ENCODE measurements around the gene MTG2.

The MTG2 gene

GRCh38 chr20:62200491-62201172 lies 17.8 kb downstream of the MTG2 start:
- Histone ChIP-seq H3K9ac (ENCODE audit: low read depth, low read length) (no peak overlapping the region), H3K4me3 (ENCODE audit: low read depth, low read length) (no peak overlapping the region), H3K9me3 (ENCODE audit: control insufficient read depth, insufficient read depth, low read length) (no peaks in the 10 kb centered on the region), H3K36me3 (ENCODE audit: control insufficient read depth, insufficient read depth, low read length) (peaks cover 43% of the 10 kb centered on the region), H3K27me3 (ENCODE audit: control insufficient read depth, insufficient read depth, low read length) (no peaks in the 10 kb centered on the region), H3K27ac (ENCODE audit: low read depth, low read length) (no peak overlapping the region), H3K4me1 (ENCODE audit: control insufficient read depth, insufficient read depth, low read length) (no peaks in the 10 kb centered on the region)

- H3K27me3 ChIP-seq (ENCODE audit: control insufficient read depth, insufficient read depth, low read length) = no peaks in the 10 kb centered on the region
- no peaks in the 10 kb centered on the region for H3K9me3 ChIP-seq (ENCODE audit: control insufficient read depth, insufficient read depth, low read length)
- no peak overlapping the region for H3K27ac ChIP-seq (ENCODE audit: low read depth, low read length)
- no peak overlapping the region for H3K4me3 ChIP-seq (ENCODE audit: low read depth, low read length)
- peaks cover 38% of the 10 kb centered on the region for H3K36me3 ChIP-seq (ENCODE audit: control insufficient read depth, insufficient read depth, low read length)
- no peaks in the 10 kb centered on the region for H3K4me1 ChIP-seq (ENCODE audit: control insufficient read depth, insufficient read depth, low read length)
- no peak overlapping the region for H3K9ac ChIP-seq (ENCODE audit: low read depth, low read length)
These were observed 18.6 kb downstream of the MTG2 start for GRCh38 chr20:62201173-62202082.

GRCh38 chr20:62202083-62202395 lies 19.2 kb downstream of the MTG2 start:
- Histone ChIP-seq H3K27ac (ENCODE audit: low read depth, low read length) (no peak overlapping the region), H3K9ac (ENCODE audit: low read depth, low read length) (no peak overlapping the region), H3K36me3 (ENCODE audit: control insufficient read depth, insufficient read depth, low read length) (peaks cover 38% of the 10 kb centered on the region), H3K27me3 (ENCODE audit: control insufficient read depth, insufficient read depth, low read length) (no peaks in the 10 kb centered on the region), H3K4me3 (ENCODE audit: low read depth, low read length) (no peak overlapping the region), H3K4me1 (ENCODE audit: control insufficient read depth, insufficient read depth, low read length) (no peaks in the 10 kb centered on the region), H3K9me3 (ENCODE audit: control insufficient read depth, insufficient read depth, low read length) (no peaks in the 10 kb centered on the region)

- no peak overlapping the region for H3K4me3 ChIP-seq (ENCODE audit: low read depth, low read length)
- H3K9me3 ChIP-seq (ENCODE audit: control insufficient read depth, insufficient read depth, low read length) = no peaks in the 10 kb centered on the region
- peaks cover 38% of the 10 kb centered on the region for H3K36me3 ChIP-seq (ENCODE audit: control insufficient read depth, insufficient read depth, low read length)
- no peaks in the 10 kb centered on the region for H3K4me1 ChIP-seq (ENCODE audit: control insufficient read depth, insufficient read depth, low read length)
- H3K9ac ChIP-seq (ENCODE audit: low read depth, low read length) = no peak overlapping the region
- no peaks in the 10 kb centered on the region for H3K27me3 ChIP-seq (ENCODE audit: control insufficient read depth, insufficient read depth, low read length)
- no peak overlapping the region for H3K27ac ChIP-seq (ENCODE audit: low read depth, low read length)
These were observed 20.0 kb downstream of the MTG2 start for GRCh38 chr20:62202676-62203377.

GRCh38 chr20:62203378-62204030 lies 20.7 kb downstream of the MTG2 start:
- H3K27ac ChIP-seq (ENCODE audit: low read depth, low read length) = no peak overlapping the region
- H3K9me3 ChIP-seq (ENCODE audit: control insufficient read depth, insufficient read depth, low read length) = no peaks in the 10 kb centered on the region
- no peak overlapping the region for H3K9ac ChIP-seq (ENCODE audit: low read depth, low read length)
- no peak overlapping the region for H3K4me3 ChIP-seq (ENCODE audit: low read depth, low read length)
- peaks cover 32% of the 10 kb centered on the region for H3K36me3 ChIP-seq (ENCODE audit: control insufficient read depth, insufficient read depth, low read length)
- H3K27me3 ChIP-seq (ENCODE audit: control insufficient read depth, insufficient read depth, low read length) = no peaks in the 10 kb centered on the region
- H3K4me1 ChIP-seq (ENCODE audit: control insufficient read depth, insufficient read depth, low read length) = no peaks in the 10 kb centered on the region

GRCh38 chr20:62205618-62206387 lies 23.0 kb downstream of the MTG2 start:
- no peak overlapping the region for H3K4me3 ChIP-seq (ENCODE audit: low read depth, low read length)
- H3K27me3 ChIP-seq (ENCODE audit: control insufficient read depth, insufficient read depth, low read length) = no peaks in the 10 kb centered on the region
- peaks cover 14% of the 10 kb centered on the region for H3K36me3 ChIP-seq (ENCODE audit: control insufficient read depth, insufficient read depth, low read length)
- no peak overlapping the region for H3K27ac ChIP-seq (ENCODE audit: low read depth, low read length)
- H3K9me3 ChIP-seq (ENCODE audit: control insufficient read depth, insufficient read depth, low read length) = no peaks in the 10 kb centered on the region
- H3K4me1 ChIP-seq (ENCODE audit: control insufficient read depth, insufficient read depth, low read length) = no peaks in the 10 kb centered on the region
- no peak overlapping the region for H3K9ac ChIP-seq (ENCODE audit: low read depth, low read length)

GRCh38 chr20:62206388-62206775 lies 23.6 kb downstream of the MTG2 start:
- no peak overlapping the region for H3K4me3 ChIP-seq (ENCODE audit: low read depth, low read length)
- no peak overlapping the region for H3K27ac ChIP-seq (ENCODE audit: low read depth, low read length)
- peaks cover 8% of the 10 kb centered on the region for H3K36me3 ChIP-seq (ENCODE audit: control insufficient read depth, insufficient read depth, low read length)
- H3K9ac ChIP-seq (ENCODE audit: low read depth, low read length) = no peak overlapping the region
- no peaks in the 10 kb centered on the region for H3K27me3 ChIP-seq (ENCODE audit: control insufficient read depth, insufficient read depth, low read length)
- no peaks in the 10 kb centered on the region for H3K4me1 ChIP-seq (ENCODE audit: control insufficient read depth, insufficient read depth, low read length)
- no peaks in the 10 kb centered on the region for H3K9me3 ChIP-seq (ENCODE audit: control insufficient read depth, insufficient read depth, low read length)

- Histone ChIP-seq H3K36me3 (ENCODE audit: control insufficient read depth, insufficient read depth, low read length) (no peaks in the 10 kb centered on the region), H3K27ac (ENCODE audit: low read depth, low read length) (no peak overlapping the region), H3K4me3 (ENCODE audit: low read depth, low read length) (no peak overlapping the region), H3K9me3 (ENCODE audit: control insufficient read depth, insufficient read depth, low read length) (no peaks in the 10 kb centered on the region), H3K9ac (ENCODE audit: low read depth, low read length) (no peak overlapping the region), H3K4me1 (ENCODE audit: control insufficient read depth, insufficient read depth, low read length) (no peaks in the 10 kb centered on the region), H3K27me3 (ENCODE audit: control insufficient read depth, insufficient read depth, low read length) (no peaks in the 10 kb centered on the region)
These were observed 25.4 kb downstream of the MTG2 start for GRCh38 chr20:62208061-62208794.

GRCh38 chr20:62208795-62209755 lies 26.2 kb downstream of the MTG2 start:
- Histone ChIP-seq H3K36me3 (ENCODE audit: control insufficient read depth, insufficient read depth, low read length) (no peaks in the 10 kb centered on the region), H3K9ac (ENCODE audit: low read depth, low read length) (no peak overlapping the region), H3K4me1 (ENCODE audit: control insufficient read depth, insufficient read depth, low read length) (no peaks in the 10 kb centered on the region; the same call in 1 of the 2 replicates), H3K27me3 (ENCODE audit: control insufficient read depth, insufficient read depth, low read length) (no peaks in the 10 kb centered on the region), H3K9me3 (ENCODE audit: control insufficient read depth, insufficient read depth, low read length) (no peaks in the 10 kb centered on the region), H3K27ac (ENCODE audit: low read depth, low read length) (no peak overlapping the region), H3K4me3 (ENCODE audit: low read depth, low read length) (no peak overlapping the region)

All from HUES48 (cell line).